BJ (cell line): ENCODE results near the gene NCOA7. TPM values are rescaled to one million over a fixed set of nuclear protein-coding genes. Genes with fewer than 3 reads are reported as not detected.

ENCODE experiments used
- CTCF ChIA-PET: fragments of 350-600 bp; formaldehyde crosslinking; extraction: SDS; loops from one replicate; lab custom pipeline; 2021; ENCODE audit warnings: antibody characterized with exemption, inconsistent platforms; lab: Yijun Ruan, JAX
- POLR2A ChIA-PET: fragments of 300-600 bp; sonication (Branson Sonifier 250); formaldehyde crosslinking; extraction: SDS; loops from one replicate; lab custom pipeline; 2021; ENCODE audit warnings: antibody characterized with exemption; lab: Charles Lee
- DNase-seq: peaks from one replicate; pipeline ENCODE4 v3.0.0-alpha.2; 2011; ENCODE audit warnings: low read depth
- H3K27me3 ChIP-seq: 2 replicates; pipeline ENCODE4 v1.6.0; 2011; ENCODE audit warnings: low read length; ENCODE audit not compliant: control insufficient read depth, insufficient read depth
- H3K36me3 ChIP-seq: 2 replicates; pipeline ENCODE4 v1.5.1; 2011; ENCODE audit warnings: low read length; ENCODE audit not compliant: control insufficient read depth, insufficient read depth
- H3K4me3 ChIP-seq: 2 replicates; pipeline ENCODE4 v1.5.1; 2011; ENCODE audit warnings: low read depth, mild to moderate bottlenecking, control low read depth, low read length
- CTCF ChIP-seq: IDR thresholded peaks from 2 replicates; pipeline ENCODE4 v1.5.1; 2011; ENCODE audit warnings: low read depth, mild to moderate bottlenecking, control low read depth, inconsistent platforms, low read length, moderate library complexity; ENCODE audit not compliant: insufficient read depth
- polyA plus RNA-seq: library from polyadenylated mRNA; depleted of rRNA; stranded (reverse); fragments of >200 nt; gene quantifications from 2 replicates; pipeline ENCODE4 v1.2.3, GENCODE V29; 2011

NCOA7 gene
- polyA plus RNA-seq, 1 experiment, result 27.2 TPM

DNA sequence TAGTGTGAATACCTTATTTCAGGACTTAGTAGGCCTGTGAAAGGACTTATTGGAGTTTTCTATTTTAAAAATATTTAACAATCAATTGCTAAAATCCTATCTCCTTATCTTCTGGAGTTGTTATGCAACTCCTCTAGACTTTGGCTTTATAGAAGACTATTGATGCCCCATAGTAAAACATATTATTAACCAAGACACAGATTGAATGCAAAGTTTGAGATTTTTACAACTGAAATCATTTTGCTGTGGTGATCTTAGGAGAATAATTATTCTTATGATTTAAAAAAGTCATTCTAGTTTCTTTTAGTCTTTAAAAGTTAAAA lies 36.9 kb upstream of the NCOA7 start:
- H3K36me3 ChIP-seq, result no peaks in the 10 kb centered on the region
- CTCF ChIA-PET, result interaction anchor here (0.6 to 2.4 kb wide), 9 partner anchors 15 to 1935 kb away, joined by 3 to 12 read pairs (median 4); no protein-coding TSS in a partner anchor
- DNase-seq, result no peak
- no peak overlapping the region for H3K4me3 ChIP-seq
- TF ChIP-seq CTCF, result no peak
- H3K27me3 ChIP-seq, result peaks cover 25% of the 10 kb centered on the region
- POLR2A ChIA-PET, result interaction anchor here (0.6 kb wide), 1 partner anchor 198 kb away, joined by 3 read pairs; no protein-coding TSS in a partner anchor

GRCh38 chr6:125754566-125754965 lies 36.2 kb upstream of the NCOA7 start:
- TF ChIP-seq CTCF, result no peak
- CTCF ChIA-PET, result interaction anchor here (0.7 to 2.4 kb wide), 6 partner anchors 15 to 888 kb away, joined by 3 to 9 read pairs (median 3); no protein-coding TSS in a partner anchor
- POLR2A ChIA-PET, result no interaction called here
- Histone ChIP-seq H3K36me3 (no peaks in the 10 kb centered on the region), H3K27me3 (peaks cover 23% of the 10 kb centered on the region), H3K4me3 (no peak overlapping the region)
- no peak for DNase-seq

DNA sequence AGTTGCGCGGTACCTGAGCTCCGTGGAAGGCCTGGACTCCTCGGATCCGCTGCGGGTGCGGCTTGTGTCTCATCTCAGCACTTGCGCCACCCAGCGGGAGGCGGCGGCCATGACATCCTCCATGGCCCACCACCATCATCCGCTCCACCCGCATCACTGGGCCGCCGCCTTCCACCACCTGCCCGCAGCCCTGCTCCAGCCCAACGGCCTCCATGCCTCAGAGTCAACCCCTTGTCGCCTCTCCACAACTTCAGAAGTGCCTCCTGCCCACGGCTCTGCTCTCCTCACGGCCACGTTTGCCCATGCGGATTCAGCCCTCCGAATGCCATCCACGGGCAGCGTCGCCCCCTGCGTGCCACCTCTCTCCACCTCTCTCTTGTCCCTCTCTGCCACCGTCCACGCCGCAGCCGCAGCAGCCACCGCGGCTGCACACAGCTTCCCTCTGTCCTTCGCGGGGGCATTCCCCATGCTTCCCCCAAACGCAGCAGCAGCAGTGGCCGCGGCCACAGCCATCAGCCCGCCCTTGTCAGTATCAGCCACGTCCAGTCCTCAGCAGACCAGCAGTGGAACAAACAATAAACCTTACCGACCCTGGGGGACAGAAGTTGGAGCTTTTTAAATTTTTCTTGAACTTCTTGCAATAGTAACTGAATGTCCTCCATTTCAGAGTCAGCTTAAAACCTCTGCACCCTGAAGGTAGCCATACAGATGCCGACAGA lies 31.4 kb upstream of the NCOA7 start:
- CTCF ChIA-PET, result interaction anchor here (0.9 to 6.8 kb wide), 4 partner anchors 10 to 447 kb away, joined by 3 to 53 read pairs (median 4); no protein-coding TSS in a partner anchor

GRCh38 chr6:125759959-125760457 lies 30.8 kb upstream of the NCOA7 start:
- no peak for TF ChIP-seq CTCF
- ChIA-PET POLR2A (no interaction called here), CTCF (interaction anchor here (0.9 to 6.8 kb wide), 4 partner anchors 9 to 448 kb away, joined by 3 to 53 read pairs (median 4); no protein-coding TSS in a partner anchor)
- H3K36me3 ChIP-seq, result no peaks in the 10 kb centered on the region
- no peak for DNase-seq
- H3K27me3 ChIP-seq, result peaks cover 5% of the 10 kb centered on the region
- no peak overlapping the region for H3K4me3 ChIP-seq

More for the DNA sequence above, 31.4 kb upstream of the NCOA7 start:
- POLR2A ChIA-PET, result no interaction called here
- Histone ChIP-seq H3K36me3 (no peaks in the 10 kb centered on the region), H3K27me3 (peaks cover 8% of the 10 kb centered on the region), H3K4me3 (no peak overlapping the region)
- no peak for DNase-seq
- no peak for TF ChIP-seq CTCF

GRCh38 chr6:125764121-125764671 lies 26.6 kb upstream of the NCOA7 start:
- H3K36me3 ChIP-seq, result no peaks in the 10 kb centered on the region
- no peak for DNase-seq
- ChIA-PET POLR2A (no interaction called here), CTCF (interaction anchor here (1.0 to 6.9 kb wide), 2 partner anchors 43 to 452 kb away, joined by 3 to 74 read pairs; no protein-coding TSS in a partner anchor)
- H3K4me3 ChIP-seq, result no peak overlapping the region
- H3K27me3 ChIP-seq, result peaks cover 6% of the 10 kb centered on the region
- TF ChIP-seq CTCF, result no peak
